CD4-positive, alpha-beta T cell treated with Interleukin-6 at 100 ng/mL for 8 hours (primary cell): ENCODE results near the gene AQP12B.

ENCODE experiments used
- DNase-seq: peaks from one replicate; pipeline ENCODE4 v3.0.0-alpha.2; 2020; ENCODE audit warnings: mixed read lengths, low spot score

Gene AQP12B

DNA sequence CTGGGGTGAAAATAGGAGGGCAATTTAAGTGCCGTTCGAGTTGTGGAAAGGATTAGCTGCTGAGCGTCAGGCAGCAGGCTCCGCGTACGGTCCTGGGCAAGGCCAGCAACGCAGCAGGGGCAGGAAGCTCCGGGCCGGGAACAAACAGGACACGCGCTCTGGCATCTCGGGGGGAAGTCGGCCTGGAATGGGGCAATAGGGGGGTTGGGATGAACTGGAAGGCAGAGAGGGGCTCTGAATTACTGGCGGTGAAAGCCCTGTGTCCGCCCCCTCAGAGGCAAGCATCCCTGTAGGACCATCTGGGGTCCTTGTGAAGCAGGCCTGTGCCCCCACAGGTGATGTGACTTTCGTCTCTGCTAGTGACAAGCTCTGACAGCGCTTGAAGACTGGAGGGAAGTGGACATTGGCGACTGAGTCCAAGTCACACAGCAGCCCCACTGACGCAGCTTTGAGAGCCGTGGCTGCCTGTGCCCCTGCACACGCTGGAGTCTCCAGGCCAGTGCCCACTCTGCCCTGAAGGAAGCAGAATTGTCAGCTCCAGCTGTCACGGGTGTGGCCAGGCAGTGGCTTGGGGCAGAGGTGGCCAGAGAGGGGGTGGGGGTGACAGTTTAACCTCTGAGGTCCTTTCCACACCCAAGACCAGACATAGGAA lies 35.1 kb downstream of the AQP12B start:
- DNase-seq: no peak

DNA sequence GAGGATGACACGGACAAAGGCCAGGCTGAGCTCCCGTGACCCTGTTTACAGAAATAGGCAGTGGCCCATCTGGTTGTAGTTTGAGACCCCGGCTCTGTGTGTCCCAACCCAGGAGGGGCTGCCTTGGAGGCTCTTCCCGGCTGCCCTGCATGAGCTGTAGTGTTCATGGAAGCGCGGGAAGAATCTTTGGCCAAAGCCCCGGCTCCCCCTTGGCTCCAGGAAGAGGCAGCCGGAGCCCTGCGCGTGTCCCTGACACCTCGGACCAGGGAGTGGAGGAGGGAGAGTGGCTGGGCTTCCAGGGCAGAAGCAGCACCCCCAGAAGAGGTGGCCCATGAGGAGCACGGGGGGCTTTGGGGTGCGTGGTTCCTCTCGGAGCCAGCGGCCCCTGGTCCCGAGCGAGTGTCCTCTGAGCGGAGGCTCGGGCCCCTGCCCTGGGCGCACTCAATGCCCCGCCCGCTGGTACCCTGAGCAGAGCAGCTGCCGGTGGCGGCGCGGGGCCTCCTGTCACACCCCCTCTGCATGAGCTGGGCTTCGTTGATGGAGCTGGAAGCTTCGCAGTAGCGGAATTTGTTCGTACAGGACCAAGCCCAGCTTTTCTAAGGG lies 35.7 kb downstream of the AQP12B start:
- DNase-seq: no peak

DNA sequence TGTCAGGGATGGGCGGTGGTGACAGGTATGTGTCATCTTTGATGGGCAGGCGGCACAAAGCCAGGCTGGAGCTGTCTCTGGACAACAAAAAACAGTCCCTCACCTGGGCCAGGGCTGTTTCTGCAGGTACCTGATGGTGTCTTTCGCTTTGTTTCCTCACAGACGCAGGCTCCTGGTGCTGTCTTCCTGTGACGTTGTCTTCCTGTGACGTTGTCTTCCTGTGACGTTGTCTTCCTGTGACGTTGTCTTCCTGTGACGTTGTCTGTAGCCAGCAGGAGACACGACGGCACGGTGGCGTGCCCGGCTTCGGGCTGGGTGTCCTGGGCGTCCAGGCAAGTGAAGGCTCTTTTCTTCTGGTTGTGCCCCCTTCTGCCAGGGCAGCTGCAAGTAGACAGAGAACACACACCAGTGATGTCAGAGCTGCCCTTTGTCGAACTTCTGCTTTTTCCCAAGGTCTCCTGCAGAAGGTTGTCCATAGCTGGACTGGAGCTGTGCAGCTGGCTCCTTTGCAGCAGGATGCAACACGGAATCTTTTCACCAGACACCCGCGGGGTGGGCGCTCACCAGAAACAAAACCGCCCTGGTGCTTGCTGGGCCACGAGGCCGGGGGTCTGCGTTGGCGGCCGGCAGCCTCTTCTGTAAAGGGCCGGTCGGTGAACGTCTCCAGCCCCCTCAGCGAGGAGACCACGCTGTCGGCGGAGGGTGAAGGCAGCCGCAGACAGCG lies 36.3 kb downstream of the AQP12B start:
- no peak for DNase-seq

DNA sequence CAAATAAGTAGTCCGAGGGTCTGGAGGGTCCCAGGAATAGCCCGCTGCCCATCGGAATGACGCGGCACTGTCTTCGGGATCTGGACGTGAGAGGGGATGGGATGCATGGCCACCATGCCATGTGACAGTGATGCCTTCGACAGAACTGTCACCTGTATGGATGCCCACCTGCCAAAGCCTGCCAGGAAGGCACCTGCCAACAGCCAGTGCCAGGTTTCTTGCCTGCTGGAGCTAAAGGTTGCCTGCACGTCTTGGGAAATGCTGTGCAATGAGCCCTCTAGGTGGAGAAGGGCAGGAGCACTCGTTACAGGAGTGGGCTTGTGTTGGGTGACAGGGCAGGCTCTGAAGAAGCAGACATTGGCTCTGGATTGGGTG lies 36.9 kb downstream of the AQP12B start:
- DNase-seq: no peak

DNA sequence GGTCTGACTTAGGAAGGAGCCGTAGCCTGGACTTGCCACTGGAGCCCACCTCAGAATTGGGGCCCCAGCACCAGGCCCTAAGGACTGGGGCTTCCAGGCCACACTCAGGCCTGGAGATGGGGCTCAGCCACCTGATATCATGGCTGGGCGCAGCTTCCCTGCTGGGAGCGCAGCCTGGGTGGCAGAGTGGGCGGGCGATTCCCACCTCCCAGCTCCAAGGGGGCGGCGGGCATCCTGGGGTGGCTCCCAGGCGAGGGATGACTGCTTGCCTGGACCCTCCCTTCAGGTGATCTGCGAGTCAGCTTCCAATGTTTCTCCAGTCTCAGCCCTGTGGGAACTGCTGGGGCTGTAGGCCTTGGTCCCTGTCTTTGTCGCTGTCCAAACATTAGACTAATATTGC lies 37.3 kb downstream of the AQP12B start:
- no peak for DNase-seq

DNA sequence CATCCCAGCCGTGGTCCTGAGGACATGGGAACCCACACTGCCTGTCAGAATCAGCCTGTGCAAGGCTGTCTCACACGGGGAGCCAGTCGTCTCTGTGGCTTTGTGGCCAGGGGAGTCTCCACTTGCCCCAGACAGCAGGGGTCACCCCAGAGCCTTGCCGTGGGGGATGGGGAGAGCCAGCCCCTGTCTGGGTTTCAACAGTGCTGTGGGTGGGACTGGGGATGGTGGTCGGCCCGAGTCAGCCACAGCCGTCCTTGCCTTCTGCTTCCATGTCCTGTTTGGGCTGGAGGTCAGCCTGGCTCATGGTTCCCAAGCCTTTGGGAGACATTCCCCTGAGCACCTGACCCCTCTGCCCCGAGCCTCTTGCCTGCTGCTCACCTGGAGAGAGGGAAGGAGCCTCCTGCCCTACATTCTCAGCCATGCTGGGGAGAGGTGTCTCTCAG lies 37.8 kb downstream of the AQP12B start:
- no peak for DNase-seq

DNA sequence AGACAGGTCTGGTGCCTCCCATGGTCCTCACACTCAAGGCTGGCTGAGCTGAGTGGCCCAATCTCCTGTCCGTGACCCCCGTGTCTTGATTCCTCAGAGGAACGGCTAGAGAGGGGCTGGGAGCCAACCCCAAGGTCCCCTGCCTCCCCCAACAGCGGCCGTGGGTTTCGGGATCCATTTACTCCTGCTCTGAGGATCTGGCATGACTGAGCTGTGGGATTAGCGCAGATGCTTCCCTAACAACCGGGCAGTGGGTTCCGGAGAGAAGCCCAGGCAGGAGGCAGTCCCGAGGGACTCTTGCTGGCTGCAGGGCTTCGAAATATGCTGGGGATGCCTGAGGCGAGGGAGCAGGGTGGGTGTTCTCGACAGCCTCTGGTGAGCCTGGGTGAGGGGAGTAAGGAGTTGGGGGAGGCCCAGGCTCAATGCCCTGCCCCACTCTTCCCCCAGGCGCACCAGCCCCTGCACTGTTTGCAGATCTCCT lies 38.5 kb downstream of the AQP12B start:
- no peak for DNase-seq

DNA sequence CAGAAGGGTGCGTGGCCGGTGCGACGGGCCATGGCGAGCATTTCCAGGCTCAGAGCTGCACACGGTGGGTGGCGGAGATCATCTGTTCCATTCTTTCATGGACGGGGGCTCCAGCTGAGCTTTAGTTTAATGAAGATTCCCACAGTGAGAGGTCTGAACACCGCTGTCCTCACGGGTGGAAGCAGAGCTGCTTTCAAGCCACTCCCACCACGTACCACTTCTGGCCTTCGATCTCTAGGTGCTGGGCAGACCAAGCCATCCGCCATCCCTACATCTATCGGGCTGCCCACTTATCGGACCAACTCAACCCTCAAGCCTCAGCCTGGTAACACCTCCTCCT lies 38.9 kb downstream of the AQP12B start:
- no peak for DNase-seq

DNA sequence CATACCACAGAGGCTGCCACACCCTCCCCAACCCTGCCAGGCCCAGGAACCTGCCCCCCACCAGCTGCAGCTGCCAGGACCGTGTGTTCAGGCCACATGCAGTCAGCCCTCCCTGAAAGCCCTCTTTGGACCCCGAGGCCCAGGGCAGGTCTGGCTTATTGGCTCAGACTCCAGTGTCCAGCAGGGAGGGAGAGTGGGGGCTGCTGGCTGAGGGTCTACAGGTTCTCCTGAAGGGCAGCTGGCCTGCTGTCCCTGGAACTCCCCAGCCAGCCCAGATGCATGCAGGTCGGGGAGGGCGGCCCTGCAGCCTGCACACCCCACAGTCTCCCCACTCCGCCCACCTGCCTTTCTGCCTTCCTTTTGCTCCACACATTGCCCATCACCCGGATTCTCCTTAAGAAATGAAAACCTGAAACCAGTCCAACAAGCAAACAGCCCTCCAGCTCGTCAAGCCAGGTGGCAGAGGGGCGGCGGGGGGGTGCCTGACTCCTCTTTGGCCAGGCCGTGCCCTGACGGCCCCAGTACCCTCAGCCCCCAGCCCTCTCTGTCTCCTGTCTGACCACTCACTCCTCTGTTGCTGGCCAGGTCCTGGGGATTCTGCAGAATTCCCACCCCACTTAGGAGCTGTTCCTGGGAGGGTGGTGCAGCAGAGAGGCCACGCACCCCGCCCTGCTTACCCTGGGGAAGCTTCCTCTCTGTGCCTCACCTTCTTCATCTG lies 39.4 kb downstream of the AQP12B start:
- no peak for DNase-seq

DNA sequence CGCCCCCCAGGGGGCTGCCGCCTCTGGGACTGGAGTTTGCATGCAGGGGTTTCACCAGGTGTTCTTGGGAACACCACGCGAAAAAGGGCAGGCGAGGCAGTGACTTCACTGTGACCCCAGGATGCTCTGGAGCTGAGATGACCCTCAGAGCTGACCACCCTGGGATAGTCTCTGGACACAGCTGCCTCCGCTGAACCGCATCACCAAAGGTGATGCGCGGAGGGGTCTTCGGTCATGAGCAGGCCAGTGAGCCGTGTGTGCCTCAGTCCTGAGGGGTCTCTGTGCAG lies 39.9 kb downstream of the AQP12B start:
- no peak for DNase-seq

DNA sequence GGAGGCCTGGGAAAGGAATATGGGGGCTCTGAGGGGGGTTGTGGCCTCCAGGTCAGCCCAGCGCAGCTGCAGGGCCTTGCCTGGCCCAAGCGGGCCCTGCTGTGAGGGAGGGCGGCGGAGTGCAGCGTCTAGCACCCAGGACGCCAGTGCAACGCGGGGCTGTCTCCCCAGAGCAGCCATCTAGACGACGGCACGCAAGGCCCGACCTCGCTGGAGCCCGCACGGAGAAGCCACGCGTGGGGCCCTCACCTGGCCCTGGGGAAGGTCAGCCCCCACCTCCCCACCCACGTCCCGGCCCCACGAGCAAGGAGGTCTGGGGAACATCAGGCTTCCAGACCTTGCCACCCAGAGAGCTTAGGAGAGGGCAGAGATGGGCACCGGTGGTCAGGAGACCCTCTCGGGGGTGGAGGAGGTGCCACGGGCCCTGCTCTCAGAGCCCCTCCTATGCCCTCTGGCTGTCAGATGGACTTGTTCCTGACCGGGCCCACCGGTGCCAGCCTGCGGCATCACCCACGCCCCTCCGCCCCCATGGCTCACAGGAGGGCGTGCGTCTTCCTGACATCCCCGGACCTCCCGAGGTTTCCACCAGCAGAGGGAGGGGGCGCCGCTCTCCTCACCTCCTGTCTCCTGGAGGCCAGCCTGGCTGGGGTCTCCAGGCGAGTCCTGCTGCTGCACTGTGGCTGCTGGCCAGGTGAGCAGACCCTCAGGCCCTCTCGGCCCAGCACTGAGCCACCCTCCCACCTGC lies 40.5 kb downstream of the AQP12B start:
- no peak for DNase-seq

DNA sequence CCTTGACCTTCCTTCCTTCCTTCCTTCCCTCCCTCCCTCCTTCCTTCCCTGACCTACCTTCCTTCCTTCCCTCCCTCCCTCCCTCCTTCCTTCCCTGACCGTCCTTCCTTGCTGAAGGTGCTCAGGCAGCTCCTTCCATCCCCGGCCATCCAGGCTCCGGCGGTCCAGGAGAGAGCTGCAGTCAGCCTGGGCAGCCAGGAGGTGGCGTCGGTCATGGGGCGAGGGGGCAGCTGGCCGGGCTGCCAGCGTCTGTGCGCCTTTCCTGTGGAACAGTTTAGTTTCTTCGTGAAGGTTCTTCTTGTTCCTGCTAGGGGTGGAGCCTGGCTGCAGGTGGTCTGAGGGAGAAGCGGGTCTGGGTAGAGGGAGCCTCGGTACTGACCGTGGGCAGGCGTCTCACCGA lies 41.7 kb downstream of the AQP12B start:
- no peak for DNase-seq

DNA sequence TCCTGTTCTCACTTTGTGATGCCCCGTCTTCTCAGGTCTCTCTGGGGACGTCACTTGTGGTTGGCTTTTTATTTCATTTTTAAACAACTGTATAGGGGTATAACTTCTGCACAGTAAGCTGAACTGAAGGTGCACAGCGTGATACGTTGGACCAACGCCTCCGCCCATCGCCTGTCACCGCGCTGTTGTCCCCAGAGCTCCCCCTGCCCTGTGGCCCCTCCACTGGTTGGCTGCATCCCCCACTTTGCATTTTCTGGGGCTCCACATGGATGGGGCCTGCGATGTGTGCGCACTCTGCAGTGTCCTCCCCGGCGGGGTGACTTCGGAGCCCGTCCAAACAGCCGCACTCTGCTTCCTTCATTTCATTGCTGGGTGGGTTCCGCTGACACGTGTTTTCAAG lies 43.1 kb downstream of the AQP12B start:
- no peak for DNase-seq

DNA sequence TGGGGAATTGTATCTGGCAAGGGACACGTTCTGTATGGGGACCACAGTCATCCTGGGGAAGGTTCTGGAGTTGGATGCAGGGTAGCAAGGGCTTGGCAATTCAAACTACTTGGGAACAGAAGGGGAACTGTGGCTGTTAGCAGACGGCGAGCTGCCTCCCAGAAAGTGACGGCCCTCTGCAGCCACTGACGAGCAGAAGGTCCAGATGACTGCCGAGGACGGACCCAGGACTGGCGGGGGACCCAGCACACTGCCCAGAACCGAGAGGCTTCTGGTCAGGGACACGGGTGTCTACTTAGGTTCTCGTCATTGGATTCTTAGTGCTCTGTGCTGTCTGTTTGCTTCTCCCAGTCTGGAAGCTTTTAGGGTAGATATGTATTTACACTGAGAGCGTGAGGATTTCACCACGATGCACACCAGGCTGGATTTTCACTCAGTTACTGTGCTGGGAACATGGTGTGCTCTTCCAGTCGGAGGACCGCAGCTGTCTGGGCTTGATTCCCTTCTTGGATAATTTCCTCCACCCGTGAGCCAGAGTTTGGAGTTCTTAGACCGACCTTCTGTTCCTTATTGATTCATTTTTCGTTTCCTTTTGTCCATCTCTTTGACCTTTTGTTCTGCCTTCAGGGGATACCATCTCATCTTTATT lies 44.0 kb downstream of the AQP12B start:
- no peak for DNase-seq

DNA sequence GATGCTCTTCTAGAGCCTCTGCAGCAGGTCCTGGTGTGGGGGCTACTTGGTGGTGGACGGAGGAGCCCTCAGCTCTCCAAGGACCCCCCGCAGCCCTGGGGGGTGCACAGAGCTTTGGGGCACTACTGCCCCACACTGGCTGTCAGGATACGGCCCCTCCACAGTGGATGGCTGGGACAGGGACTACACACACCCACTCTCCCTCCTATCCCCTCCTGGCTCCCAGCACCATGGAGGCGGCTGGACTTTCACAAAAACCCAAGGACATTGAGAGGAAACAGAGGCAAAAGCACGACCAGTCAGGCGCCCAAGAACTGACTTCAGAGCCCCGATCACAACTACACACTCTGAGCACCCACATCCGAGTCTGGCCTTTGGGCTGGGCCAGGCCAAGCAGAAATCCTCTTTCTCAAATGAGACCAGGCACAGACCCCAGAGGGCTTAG lies 44.8 kb downstream of the AQP12B start:
- DNase-seq: no peak

DNA sequence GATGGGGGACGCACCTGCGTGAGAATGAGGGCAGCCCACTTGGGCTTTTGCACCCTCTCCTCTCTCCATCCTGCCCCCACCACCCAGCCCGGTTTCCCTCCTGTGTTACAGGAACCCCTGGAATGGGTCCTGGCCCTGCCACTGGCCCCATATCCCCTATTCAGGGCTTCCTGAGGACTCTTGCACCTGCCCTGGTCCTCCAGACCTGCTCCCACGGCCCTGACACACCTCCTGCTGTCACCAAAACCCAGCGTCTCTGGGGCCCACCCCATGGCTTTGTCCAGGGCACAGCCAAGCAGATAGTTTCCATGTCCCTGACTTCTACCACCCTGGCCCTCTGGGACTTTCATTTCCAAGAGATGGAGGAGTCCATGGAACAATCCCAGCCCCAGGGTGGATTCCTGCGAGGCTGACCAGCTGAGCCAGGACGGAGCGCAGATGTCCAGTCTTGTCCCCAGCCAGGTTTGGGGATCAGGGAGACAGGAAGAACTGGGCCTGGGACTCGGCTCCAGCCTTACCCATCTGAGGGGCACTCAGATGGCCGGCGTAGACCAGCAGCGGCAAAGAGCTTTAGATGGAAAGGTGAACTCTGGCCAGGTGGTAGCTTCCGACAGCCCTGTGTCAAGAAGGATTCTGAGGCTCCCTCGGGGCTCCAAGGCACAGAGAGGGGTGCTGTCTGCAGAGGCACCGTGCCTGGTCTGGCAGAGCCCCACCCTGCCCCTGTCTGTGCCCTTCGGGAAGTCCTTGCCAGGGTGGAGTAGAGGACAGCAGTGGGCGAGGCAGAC lies 45.4 kb downstream of the AQP12B start:
- no peak for DNase-seq

DNA sequence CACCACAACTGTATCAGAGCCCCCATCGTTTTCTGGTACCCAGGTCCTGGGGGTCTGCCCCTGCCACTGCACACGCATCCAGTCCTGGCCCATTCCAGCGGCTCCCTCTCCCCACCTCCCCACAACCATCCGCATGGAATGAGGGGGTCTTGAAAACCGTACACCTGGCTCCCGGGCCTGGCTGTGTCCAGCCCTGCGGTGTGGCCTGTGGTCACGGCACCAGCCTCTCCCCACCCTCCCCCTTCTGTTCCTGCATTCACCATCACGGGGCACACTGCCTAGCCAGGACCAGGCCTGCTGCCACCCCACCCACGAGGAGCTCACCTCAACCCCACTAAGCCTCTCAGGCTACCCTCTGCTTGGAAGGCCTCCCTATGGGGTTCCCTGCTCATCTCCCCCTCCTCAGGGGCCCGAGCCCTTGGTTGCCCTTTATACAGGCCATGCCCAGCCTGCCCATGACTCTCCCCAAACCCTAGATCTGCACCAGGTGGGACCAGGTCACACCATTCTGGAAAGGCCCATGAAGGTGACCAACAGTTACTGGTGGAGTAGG lies 46.0 kb downstream of the AQP12B start:
- no peak for DNase-seq

DNA sequence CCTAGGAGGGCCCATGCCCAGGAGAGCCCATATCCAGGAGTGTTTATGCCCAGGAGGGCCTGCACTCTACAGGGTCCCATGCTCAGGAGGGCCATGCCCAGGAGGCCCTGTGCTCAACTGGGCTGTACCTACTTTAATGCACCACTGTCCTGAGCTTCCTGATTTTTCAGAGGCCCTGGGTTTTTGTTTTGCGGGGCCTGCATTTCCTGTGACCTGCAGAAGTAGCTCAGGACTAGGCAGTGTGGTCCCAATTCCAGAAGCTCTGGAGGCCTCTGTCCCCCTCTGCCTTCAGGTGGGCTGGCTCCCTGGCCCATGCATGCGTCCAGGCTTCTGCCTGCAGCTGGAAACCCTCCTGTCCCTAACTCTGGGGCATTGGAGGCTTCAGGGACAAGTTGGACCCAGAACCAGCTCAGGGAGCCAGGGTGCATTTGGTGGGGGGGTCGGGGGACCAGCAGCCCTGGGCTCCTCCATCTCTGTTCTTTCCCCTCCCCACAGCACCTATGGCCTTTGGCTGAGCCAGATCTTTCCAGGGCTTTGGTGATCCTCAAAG lies 46.6 kb downstream of the AQP12B start:
- no peak for DNase-seq

DNA sequence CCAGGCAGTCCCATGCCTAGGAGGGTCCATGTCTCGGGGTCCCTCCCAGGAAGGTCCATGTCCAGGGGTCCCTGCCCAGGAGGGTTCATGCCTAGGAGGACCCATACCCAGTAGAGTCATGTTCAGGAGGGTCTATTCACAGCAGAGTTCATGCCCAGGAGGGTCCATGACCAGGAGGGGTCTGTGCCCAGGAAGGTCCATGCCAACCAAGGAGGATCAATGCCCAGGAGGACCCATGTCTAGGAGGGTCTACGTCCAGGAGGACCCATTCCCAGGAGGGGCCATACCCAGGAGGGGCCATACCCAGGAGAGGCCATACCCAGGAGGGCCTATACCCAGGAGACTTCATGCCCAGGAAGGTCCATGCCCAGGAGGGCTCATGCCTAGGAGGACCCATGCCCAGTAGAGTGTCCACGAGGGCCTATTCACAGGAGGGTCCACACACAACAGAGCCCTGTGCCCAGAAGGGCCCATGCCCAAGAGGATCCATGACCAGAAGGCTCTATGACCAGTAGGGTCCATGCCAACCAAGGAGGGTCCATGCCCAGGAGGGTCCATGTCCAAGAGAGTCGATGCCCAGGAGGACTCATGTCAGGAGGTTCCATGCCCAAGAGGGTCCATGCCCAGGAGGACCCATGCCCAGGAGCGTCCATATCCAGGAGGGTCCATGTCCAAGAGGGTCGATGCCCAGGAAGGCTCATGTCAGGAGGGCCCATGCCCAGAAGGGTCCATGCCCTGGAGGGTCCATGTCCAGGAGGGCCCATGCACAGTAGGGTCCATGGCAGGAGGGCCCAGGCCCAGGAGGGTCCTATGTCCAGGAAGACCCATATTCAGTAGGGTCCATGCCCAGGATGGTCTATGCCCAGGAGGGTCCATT lies 47.3 kb downstream of the AQP12B start:
- DNase-seq: no peak
